CD4-positive, alpha-beta T cell treated with Interleukin-4 for 4 hours (primary cell): Measurements from ENCODE around the gene TEAD4.
"Not testable (repeated sequence)": the region's sequence is repeated elsewhere in the genome, so short reads cannot be mapped to it uniquely, and the experiment has no call there.

Experiments
- DNase-seq: peaks from one replicate; pipeline ENCODE4 v3.0.0-alpha.2; 2020

The TEAD4 gene

DNA sequence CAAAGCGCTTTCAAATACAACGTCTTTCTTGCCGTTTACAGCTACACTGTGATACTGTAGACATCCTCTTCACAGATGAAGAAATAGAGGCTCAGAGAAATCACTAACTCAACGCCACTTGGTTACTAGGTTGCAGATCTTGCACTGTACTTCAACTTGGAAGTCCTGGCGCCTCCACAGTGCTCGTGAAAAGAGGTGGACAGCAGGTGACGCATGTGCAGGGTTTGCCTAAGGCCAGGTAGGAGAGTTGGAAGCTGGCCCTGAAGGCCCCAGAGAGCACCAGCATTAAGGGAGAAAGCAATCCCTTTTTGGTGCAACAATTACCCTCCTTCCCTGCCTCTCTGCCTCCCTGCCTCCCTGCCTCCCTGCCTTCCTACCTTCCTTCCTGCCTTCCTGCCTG, 95.2 kb downstream of the TEAD4 start:
- DNase-seq = no peak

DNA sequence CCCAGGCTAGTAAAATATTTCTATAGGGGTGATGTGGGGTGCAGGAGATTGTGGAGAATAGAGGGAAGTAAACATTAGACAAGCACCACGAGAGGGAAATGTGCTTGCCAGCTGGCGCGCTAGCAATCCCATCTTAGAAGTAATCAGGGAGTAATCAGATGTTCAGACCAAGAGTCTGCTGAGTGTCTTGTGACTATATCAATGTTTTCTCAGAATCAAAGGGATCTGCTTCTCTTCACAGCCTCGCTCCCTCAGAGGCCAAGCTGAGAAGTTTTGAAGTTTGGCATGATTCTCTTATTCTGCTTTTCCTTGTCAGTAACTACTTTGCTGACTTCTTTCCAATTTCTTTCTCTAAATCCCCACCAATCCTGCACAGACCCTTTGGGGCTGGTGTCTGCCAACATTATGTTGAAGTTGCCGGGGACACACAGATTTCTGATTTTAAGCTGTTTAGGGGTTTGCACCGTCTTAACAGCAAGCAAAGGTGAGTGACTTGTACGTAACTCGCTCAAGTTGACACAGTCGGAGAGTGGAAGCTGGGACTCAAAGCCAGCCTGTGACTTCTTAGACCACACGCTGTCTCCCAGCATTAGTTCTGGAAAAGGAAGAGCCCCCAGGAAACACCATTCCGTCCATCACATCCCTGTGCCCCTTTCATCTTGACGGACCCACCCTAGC, 96.0 kb downstream of the TEAD4 start:
- no peak for DNase-seq

DNA sequence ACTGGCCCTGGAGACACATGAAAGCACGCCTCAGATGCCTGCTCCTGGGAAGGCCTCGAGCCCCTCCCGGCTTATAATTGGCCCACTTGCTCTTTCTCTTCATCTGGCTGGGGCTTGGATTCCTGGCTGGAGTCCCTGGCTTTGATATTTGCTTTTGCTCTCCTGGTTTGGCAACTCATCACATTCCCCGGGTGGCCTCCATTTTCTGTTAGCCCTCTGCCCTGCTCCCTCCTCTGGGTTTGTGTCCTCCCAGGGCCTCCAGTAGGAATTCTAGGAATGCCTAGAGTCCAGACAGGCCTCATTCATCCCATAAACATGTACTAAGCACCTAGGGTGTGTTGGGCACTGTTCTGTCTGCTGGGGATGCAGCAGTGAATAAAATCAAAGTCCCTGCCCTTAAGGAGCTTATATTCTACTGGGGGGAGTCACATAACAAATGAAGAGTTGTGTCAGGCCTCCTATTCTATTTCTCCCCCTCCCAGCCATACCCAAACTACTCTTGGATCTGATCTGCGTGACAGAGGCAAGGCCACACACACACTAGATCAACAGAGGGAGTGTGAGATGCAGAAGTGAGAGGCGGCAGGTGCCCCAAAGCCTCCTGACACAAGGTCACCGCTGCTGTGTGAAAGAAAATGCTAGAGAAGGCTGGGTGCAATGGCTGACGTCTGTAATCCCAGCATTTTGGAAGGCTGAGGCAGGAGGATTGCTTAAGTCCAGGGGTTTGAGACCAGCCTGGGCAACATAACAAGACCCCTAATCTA, 96.7 kb downstream of the TEAD4 start:
- DNase-seq = no peak

DNA sequence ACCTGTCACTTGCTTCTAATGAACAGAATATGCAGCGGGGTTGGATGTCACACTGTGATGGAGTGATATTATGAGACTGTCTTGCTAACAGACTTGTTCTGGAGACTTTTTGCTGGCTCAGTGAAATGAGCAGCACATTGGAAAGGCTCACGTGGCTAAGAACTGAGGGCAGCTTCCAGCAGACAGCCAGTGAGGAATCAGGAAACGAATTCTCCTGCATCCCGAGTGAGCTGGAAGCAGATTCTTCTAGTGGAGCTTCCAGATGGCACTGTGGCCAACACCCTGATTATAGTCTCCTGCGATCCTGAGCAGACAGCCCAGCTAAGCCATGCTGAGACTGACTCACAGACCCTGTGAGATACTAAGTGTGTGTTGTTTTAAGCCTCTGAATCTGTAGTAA, 101.9 kb downstream of the TEAD4 start:
- DNase-seq = no peak

DNA sequence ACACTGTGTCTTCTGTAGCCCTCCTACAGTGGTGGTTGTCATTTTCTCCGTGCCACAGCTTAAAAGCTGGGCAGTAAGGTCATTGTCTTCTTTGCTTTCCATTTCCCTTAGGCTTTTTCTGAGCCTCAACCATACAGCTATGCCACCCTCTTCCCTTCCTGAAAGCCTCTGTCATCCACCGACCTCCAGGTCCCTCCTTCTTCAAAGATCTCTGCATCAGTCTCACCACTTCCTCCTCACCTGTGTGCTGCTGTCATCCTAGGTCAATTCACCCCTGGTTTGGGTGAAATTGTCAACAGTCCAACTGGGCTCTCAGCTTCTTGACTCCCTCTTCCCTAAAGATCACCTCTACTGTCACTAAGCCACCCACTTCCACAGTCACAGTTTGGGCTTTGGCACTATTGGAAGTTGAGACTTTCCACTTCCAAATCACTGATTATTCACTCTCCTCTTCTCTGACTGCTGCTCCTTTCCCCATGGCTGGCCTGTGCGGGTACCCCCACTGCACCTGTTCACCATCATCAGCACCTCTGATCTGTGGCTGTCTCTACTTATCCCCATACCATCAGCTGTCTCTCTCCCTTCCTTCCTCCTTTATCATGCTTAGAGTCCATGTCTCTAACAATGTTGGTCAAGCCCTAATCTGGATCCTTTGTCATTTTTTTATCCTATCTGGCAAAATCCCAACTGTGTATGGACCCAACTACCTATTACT, 102.5 kb downstream of the TEAD4 start:
- no peak for DNase-seq

DNA sequence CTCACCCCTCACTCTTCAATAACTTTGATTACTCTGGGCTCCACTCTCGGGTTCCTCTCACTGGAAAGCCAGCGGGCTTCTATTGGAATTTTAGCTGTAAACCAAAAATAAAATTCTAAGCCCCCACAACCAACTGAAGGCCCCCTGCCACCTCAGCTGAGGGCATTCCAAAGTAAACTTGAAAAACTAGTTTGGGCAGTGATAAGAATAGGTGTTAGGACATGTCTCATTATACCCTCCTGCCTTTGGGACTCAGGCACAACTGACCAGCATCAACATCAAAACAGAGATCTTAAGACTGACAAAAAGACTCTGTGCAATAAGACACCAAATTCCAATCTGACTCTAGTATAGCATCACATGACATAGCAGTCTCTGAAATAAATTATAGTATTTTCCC, 106.1 kb downstream of the TEAD4 start:
- no peak for DNase-seq

DNA sequence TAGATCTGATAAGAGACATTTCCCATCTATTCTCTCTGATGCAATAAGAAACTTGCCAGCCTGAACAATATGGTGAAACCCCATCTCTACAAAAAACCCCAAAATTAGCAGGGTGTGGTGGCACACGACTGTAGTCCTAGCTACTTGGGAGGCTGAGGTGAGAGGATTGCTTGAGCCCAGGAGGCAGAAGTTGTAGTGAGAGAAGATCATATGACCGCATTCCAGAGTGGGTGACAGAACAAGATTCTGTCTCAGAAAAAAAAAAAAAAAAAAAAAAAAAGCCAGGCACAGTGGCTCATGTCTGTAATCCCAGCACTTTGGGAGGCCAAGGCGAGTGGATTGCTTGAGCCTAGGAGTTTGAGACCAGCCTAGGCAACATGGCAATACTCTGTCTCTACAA, 106.6 kb downstream of the TEAD4 start:
- DNase-seq = not testable (repeated sequence)

DNA sequence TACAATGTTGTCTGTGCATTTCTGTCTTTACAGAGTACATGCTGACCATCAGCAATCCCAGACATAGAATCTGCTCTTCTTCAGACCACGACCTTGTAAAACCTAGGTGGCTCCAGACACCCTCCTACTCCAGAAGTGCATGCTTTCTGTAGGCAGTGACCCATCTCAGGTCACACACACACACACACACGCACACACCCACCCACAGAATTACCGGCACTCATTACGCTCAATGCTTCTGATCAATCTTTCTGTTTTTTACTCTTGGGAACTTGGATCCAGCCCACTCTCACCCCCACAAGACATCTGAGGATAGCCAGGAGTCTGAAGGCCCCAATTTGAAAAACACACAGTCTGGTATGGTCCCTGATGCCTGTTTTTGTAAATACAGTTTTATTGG, 110.5 kb downstream of the TEAD4 start:
- no peak for DNase-seq

DNA sequence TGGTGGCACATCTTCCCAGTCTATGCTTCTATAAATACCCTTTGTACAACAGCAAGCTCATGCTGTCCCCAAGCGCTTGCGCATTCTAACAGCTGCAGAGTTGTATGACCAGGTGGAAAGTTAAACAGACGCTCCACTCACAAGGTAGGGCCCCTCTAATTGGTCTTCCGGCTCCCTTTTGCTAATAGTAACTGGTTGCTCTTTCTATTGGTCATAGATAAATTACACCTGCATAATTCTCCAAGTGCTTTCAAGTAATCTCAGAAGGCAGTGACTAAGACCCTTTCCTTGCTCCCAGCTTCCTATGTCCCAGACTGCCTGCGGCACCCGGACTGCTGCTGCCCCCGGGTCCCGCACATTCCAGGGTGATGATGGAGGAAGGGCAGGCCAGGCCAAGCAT, 111.9 kb downstream of the TEAD4 start:
- DNase-seq = no peak

DNA sequence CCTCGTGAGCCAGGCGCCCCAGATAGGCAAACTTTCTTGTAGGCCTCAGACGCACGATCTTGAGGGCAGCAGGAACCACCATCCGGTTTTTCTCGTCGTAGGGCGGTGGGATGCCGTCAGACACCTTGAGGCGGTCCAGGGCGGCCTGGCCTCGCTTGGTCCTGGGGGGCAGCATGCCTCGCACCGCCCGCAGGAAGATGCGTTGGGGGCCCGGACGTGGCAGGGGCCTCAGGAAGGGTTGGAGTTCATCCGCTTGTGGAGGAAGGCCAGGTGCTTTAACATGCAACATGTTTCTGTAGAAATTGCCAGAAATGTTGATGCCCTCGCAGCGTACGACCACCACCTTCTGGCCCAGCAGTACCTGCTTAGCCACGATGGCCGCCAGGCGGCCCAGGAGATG, 112.5 kb downstream of the TEAD4 start:
- DNase-seq = no peak

DNA sequence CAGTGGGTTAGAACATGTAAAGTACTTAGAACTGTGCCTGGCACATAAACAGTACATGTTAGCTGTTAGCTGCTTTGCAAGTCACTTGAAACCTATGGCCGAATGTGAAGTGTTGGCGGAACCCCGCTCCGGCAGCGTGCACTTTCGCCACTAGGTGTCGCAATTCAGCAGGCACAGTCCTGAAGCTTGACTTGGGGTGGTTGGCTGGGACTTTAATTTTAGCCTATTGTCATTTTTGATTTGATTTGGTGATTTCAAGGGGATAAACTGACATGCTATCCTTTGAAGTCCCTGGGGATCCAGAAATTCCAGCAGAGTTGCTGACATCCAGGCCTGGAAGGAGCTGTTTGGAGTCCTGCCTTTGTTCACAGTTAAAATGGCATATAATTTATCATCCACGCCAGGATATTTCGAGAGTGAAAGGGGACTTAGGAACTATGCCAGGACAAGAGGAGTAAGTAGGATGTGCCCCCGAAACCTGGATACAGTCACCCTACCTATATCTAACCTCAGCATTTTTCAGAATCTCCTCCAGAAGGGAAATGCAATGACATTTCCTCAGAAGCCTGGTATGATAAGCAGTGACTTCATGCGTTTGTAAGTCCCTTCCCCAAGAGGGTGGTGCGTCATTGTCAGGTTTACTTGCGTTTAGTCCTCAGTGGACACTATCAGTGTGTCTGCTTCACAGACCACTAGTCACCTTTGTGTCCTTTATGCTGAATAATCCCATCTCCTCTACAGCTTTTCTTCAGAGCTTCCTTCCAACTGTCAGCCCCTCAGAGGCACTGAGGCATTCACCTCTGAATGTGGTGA, 114.4 kb downstream of the TEAD4 start:
- peak; percentile 79 for DNase-seq

DNA sequence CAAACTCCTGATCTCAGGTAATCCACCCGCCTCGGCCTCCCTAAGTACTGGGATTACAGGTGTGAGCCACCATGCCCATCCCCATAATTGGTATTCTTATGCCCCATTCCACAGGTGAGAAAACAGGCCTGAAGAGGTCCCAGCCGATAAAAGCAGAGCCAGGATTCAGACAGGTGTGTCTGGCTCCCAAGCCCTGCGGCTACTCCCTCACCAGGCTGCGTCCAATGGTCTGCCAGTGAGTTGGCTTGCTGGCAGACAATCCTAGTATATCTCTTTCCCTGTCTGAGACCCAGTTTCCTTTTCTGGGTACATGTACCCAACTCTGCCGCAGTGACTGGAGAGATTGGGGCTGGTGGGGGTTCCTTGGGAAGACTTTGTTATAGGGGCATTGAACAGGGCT, 116.1 kb downstream of the TEAD4 start:
- DNase-seq = no peak

DNA sequence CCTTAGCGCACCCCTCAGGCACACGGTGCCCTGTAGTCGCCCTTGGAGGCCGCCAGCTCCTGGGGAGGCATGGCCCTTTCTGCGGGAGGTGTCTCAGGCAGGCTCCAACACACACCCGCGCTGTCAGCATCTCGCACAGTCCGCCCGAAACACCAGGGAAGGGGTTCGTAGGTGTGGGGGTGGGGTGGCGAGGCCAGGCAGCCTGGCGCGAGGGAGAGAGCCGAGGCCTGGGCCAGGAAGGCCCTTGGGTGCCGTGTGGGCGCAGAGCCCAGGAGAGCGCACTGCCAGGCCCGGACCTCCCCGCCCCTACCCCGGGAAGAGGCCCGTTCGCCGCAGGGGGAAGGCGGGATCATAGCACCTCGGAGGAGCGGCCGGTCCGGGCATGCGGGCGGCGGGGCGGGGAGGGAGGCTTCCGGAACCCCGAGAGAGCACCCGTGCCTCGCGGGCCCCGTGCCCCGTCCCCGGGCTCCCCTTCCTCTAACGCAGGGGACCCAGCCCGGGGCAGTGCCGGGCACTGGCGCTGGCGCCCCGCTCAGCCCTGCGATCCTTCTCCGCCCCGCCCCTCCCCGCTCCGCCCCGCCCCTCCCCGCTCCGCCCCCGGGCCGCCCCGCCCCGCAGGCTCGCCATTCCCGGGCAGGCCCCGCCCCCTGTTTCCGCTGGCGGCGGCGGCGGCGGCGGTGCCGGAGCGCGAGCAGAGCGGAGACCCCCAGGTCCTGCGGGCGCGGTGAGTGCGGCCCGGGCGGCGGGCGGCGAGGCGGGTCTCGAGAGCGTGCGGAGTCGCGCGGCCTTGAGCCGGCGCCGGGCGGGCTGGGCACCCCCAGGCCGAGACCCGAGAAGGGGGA, 117.8 kb downstream of the TEAD4 start, which contains the start of gene TSPAN9:
TSPAN9 (plus strand) TSS at position 650 of the 842 bp plus-strand sequence. CDS start 123,815 bp downstream, outside the sequence.
- DNase-seq = peak; percentile 25

DNA sequence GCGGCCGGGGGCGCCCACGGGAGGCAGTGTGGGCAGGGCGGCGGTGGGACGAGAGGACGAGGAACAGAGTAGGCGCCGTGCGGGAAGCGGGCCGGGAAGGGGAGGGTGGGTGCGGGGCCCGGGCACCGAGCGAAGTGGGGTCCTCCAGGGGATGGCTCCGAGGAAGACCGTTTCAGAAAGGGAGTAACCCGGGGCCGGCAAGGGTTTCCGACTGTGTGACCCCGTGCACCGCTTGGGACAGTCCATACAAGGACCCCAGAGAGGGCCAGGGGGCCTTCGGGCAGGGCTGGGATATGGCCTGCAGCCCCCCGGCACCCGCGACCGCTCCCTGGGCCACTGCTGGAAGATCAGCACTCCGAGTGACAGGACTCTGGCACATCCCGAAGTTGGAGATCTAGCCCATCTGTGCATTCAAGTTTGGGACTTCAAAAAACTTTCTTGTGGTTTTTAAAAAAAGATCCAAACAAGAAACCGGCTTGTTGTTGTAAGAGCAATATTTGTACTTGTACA, 118.4 kb downstream of the TEAD4 start:
- no peak for DNase-seq

DNA sequence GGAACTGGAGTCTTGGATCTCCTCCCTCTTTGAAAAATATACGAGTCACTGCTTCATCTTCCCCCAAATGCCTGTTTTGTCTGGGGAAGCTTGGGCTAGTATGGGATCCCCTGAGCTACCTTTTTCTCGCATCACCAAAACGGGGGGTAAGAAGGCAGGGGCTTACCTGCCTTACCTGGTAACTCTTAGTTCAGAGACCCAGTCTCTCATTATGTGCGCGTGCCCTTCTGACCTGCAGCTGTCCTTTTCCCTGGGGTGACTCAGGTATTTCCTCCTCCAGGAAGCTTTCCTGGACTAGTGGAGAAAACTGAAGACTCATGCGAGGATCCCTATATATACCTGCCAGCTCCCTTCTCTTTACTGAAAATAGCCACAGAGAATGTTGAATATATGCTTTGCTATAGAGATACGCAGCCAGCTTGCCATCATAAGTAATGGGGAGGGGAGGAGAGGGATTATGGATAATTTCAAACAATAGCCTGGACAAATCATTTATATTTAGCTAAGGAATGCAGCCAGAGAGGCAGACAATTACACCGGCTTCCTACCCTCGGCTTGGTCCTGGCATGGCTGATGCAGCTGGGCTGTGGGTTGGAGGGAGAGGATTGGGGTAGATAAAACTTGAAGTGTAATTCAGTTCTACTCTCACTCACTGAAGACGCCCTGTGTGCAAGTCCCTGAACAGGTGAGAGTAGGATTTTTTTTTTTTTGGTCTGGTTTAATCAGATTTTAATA, 119.1 kb downstream of the TEAD4 start:
- no peak for DNase-seq

DNA sequence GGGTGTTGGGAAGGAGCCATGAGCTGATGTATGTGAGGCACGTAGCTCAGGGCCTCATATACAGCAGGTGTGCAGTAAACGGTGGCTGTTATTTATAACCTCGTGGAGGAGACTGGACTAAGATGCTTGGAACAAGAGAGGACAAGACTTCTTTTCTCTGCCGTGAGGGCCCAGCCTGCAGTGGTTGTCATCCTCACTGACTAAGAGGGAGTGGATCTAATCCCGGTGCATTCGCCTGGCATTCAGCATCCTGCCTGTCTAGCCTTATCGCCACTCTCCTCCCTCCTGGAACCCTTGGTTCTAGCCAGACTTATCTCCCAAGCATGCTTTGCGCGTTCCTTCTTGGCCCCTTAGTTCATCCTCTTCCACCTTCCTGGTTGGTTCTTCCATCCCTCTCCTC, 121.9 kb downstream of the TEAD4 start:
- DNase-seq = no peak

DNA sequence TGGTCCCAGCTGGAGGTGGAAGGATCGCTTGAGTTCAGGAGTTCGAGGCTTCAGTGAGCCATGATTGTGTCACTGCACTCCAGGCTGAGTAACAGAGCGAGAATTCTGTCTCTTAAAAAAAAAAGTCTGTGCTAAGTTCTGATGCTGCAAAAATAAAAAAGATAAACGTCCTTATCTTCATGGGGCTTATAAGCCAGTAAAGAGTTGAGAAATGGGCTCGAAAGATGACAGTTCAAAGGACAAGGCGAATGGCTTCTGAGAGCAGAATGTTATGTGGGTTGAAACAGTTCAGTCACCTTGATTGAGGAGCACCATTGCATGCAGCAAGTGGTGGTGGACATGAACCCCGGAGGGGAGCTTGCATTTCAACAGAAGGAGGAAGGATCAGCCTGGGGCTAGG, 122.7 kb downstream of the TEAD4 start:
- no peak for DNase-seq

DNA sequence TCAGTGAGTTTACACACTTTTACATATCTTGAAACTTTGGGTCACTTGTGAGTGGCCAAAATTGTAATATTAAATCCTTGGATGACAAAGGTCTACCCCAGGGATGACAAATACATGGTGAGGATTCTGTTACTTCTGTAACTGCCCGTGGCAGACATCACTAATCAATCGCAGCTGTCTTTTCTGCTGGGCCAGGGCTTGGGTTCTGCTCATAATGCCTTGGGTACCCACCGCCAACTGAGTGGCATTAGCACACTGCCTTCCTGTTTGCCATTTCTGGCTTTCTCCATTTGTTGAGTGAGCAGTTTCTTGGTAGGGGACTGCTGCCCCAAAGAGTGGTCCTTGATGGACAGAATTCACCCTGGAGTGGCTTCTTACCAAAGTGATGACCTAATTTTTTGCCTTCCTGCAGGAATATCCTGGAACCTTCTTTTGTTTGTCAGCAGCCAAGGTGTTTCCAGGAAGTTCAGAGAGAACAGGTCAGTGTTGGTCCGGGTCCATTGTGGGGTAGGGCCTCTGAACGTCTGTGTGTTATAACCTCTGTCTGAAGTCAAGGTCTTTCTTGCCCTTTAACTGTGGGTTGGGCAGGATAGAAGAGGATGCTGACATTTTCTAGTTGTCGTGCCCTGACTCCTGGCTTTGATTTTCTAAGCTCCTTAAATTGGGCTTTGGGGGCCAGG, 124.2 kb downstream of the TEAD4 start:
- no peak for DNase-seq

DNA sequence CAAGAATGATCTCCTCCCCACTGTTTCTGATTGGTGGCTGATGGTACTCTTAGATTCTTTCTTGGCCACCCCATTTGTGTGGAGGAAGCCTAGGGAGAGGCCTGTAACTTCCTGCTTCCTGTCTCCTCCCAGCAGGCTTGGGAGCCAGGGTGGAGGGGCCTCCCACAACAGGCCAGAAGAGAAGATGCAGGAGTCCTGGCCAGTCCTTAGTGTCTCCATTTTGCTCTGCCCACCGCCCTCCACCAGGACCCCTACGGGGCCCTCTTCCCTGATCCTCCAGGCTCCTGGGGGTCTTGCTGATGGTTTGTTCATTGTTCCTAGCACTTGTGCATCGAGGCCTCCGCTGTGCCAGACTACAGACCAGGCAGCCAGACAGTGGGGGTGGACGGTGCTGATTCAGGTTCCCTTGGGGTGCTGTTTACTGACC, 124.7 kb downstream of the TEAD4 start:
- DNase-seq = no peak

DNA sequence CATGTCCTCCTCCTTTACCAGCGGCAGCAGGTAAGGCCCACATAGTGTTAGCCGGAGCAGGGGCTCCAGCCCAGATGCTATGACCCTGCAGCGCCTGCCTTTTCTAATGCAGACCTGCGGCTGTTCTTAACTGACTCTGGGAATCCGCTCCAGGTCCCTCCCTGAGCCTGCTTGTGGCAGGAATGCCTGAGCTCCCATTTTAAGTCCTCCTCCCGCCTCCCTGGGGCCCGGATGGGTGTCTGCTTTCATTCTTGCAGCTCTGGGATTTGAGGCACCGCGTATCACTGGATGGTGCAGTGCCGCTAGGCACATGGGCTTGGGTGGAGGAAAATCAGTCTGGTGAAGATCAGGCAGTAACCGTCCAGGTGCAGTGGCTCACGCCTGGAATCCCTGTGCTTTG, 125.5 kb downstream of the TEAD4 start:
- DNase-seq = no peak
